Endothelial cell of umbilical vein (primary cell): ENCODE data around the gene PEMT. TPM values are rescaled to one million over a fixed set of nuclear protein-coding genes. Genes with fewer than 3 reads are reported as not detected.

Source experiments
- BruUV-seq: library from RNA; stranded (reverse); fragments of 400-500 nt; replicated peaks from 2 replicates; lab custom pipeline; 2021; lab: Mats Ljungman, UMichigan
- CTCF ChIA-PET: fragments of 300-600, 350-600 bp; sonication (Branson Sonifier 250); formaldehyde crosslinking; loops from one replicate; lab custom pipeline; 2021; ENCODE audit warnings: antibody characterized with exemption, inconsistent platforms; lab: Charles Lee
- POLR2A ChIA-PET: fragments of 300-600, 350-600 bp; sonication (Branson Sonifier 250); formaldehyde crosslinking; loops from one replicate; lab custom pipeline; 2021; ENCODE audit warnings: antibody characterized with exemption, inconsistent platforms; lab: Charles Lee
- DNase-seq: peaks from one replicate; pipeline ENCODE4 v3.0.0-alpha.2; 2011; ENCODE audit warnings: low read depth, low spot score
- FAIRE-seq: peaks from 2 replicates; lab custom pipeline; 2011; peaks lifted over from hg19 to GRCh38; lab: Jason Lieb, UNC
- H2AFZ ChIP-seq: 2 replicates; pipeline ENCODE4 v1.6.0; 2012; ENCODE audit warnings: low read depth, low read length, control low read depth, inconsistent platforms
- H3K27ac ChIP-seq: 2 replicates; pipeline ENCODE4 v1.5.1; 2011; ENCODE audit warnings: low read depth, mild to moderate bottlenecking, control low read depth, low read length, moderate library complexity; ENCODE audit not compliant: insufficient read depth
- H3K27me3 ChIP-seq, 2 experiments: 2 replicates each; pipeline versions ENCODE4 v1.6.0 to v1.6.1; 2011; ENCODE audit warnings: low read length in 2 of 2, mixed read lengths in 1 of 2; ENCODE audit not compliant: control insufficient read depth in 2 of 2, insufficient read depth in 2 of 2
- H3K36me3 ChIP-seq, 2 experiments: 2 replicates in 1 of 2; 3 replicates in 1 of 2; pipeline ENCODE4 v1.5.1; 2011; ENCODE audit warnings: low read length in 2 of 2, mild to moderate bottlenecking in 1 of 2, moderate library complexity in 1 of 2; ENCODE audit not compliant: control insufficient read depth in 2 of 2, insufficient read depth in 2 of 2; ENCODE audit errors: extremely low read depth in 1 of 2
- H3K4me1 ChIP-seq: 3 replicates; pipeline ENCODE4 v1.5.1; 2011; ENCODE audit warnings: mild to moderate bottlenecking, low read length; ENCODE audit not compliant: control insufficient read depth, insufficient read depth; ENCODE audit errors: extremely low read depth
- H3K4me2 ChIP-seq: 2 replicates; pipeline ENCODE4 v1.6.1; 2011; ENCODE audit warnings: low read length, control low read depth, mixed read lengths; ENCODE audit not compliant: insufficient read depth
- H3K4me3 ChIP-seq, 3 experiments: fragments of 200-600 bp in 1 of 3; sonication (generic), shearing (Covaris generic) in 1 of 3; replicated peaks in 1 of 3; 2 replicates each; pipeline ENCODE4 v1.5.1; 2011 to 2016; ENCODE audit warnings: control low read depth in 3 of 3, low read length in 3 of 3, mild to moderate bottlenecking in 2 of 3, inconsistent platforms in 1 of 3, low read depth in 1 of 3, moderate library complexity in 1 of 3; ENCODE audit not compliant: insufficient read depth in 1 of 3
- H3K79me2 ChIP-seq: 2 replicates; pipeline ENCODE4 v1.6.0; 2012; ENCODE audit warnings: low read length, inconsistent platforms; ENCODE audit not compliant: control insufficient read depth, insufficient read depth
- H3K9ac ChIP-seq: replicated peaks from 2 replicates; pipeline ENCODE3; 2011; ENCODE audit warnings: low read length, control low read depth; ENCODE audit not compliant: insufficient read depth; ENCODE audit errors: extremely low read depth
- H3K9me1 ChIP-seq: replicated peaks from 3 replicates; pipeline ENCODE4 v1.6.0; 2011; ENCODE audit warnings: mild to moderate bottlenecking, low read length; ENCODE audit not compliant: control insufficient read depth, insufficient read depth; ENCODE audit errors: extremely low read depth
- H3K9me3 ChIP-seq: replicated peaks from 2 replicates; pipeline ENCODE4 v1.5.1; 2012; ENCODE audit warnings: low read length, inconsistent platforms; ENCODE audit not compliant: control insufficient read depth, insufficient read depth
- H4K20me1 ChIP-seq: replicated peaks from 2 replicates; pipeline ENCODE3; 2011; ENCODE audit warnings: mild to moderate bottlenecking, low read length; ENCODE audit not compliant: control insufficient read depth, insufficient read depth; ENCODE audit errors: extremely low read depth
- EZH2 ChIP-seq: IDR thresholded peaks from 2 replicates; pipeline ENCODE4 v1.6.1; 2012; ENCODE audit warnings: borderline replicate concordance, low read depth, mild to moderate bottlenecking, moderate library complexity, low read length, inconsistent platforms; ENCODE audit not compliant: severe bottlenecking
- FOS ChIP-seq: IDR thresholded peaks from 2 replicates; pipeline ENCODE4 v1.6.1; 2011; ENCODE audit warnings: mild to moderate bottlenecking, low read length, moderate library complexity, borderline replicate concordance; ENCODE audit not compliant: insufficient read depth
- GATA2 ChIP-seq: IDR thresholded peaks from 2 replicates; pipeline ENCODE4 v1.7.0; 2011; ENCODE audit warnings: low read depth, mild to moderate bottlenecking, moderate library complexity, mixed read lengths, low read length; ENCODE audit not compliant: insufficient read length, insufficient read depth
- JUN ChIP-seq: IDR thresholded peaks from 2 replicates; pipeline ENCODE4 v1.6.1; 2011; ENCODE audit warnings: borderline replicate concordance, low read depth; ENCODE audit not compliant: insufficient read length, insufficient read depth
- MYC ChIP-seq: IDR thresholded peaks from one replicate; pipeline ENCODE4 v1.6.1; 2011; ENCODE audit warnings: mild to moderate bottlenecking, low read depth, low read length
- POLR2A ChIP-seq: IDR thresholded peaks from 2 replicates; pipeline ENCODE4 v1.6.1; 2012; ENCODE audit warnings: low read depth, mild to moderate bottlenecking, control low read depth, low read length
- POLR2AphosphoS5 ChIP-seq: IDR thresholded peaks from 2 replicates; pipeline ENCODE4 v1.6.1; 2012; ENCODE audit warnings: low read depth, mild to moderate bottlenecking, control low read depth, low read length, moderate library complexity; ENCODE audit not compliant: insufficient read depth
- dilution Hi-C: fragments of 300-500 bp; cut with MboI; formaldehyde crosslinking; loops from one replicate; pipeline ENCODE4 v1.15.0; 2019; ENCODE audit warnings: low sequenced_read_pairs; ENCODE audit not compliant: extremely low pct_ligation_motif_present
- intact Hi-C: fragments of 100-400 bp; cut with micrococcal nuclease; formaldehyde crosslinking; loops from one replicate; pipeline ENCODE4 v1.10.0; 2022
- polyA plus RNA-seq, 4 experiments: library from polyadenylated mRNA; depleted of rRNA in 3 of 4; stranded (reverse) in 3 of 4; unstranded in 1 of 4; fragments of >200 nt; gene quantifications; 2 replicates each; pipeline versions ENCODE4 v1.2.1 to v1.2.3, GENCODE V29; 2011 to 2012; ENCODE audit warnings: missing spikeins in 1 of 4
- total RNA-seq: library from RNA; stranded (reverse); gene quantifications from 2 replicates; pipeline ENCODE4 v1.2.3, GENCODE V29; 2021
- TF ChIP-seq, protein P1 (sequence below): IDR thresholded peaks from 2 replicates; pipeline ENCODE4 v1.6.1; 2011; ENCODE audit not compliant: insufficient read depth, insufficient read length
- TF ChIP-seq, protein P2 (sequence below), 2 donors: IDR thresholded peaks; 1 replicate in 1 of 2; 2 replicates in 1 of 2; pipeline ENCODE4 v1.5.1; 2011; ENCODE audit warnings: low read length in 2 of 2, mild to moderate bottlenecking in 2 of 2, moderate library complexity in 2 of 2, control low read depth in 1 of 2, inconsistent platforms in 1 of 2, low read depth in 1 of 2; ENCODE audit not compliant: insufficient read depth in 1 of 2; ENCODE audit errors: extremely low read depth in 1 of 2

The PEMT gene
- total and polyA plus RNA-seq, 2 donors (not counting 3 experiments of a cell fraction or from before 2014, with no cell fraction given), result 35.1 to 58.4 TPM

DNA sequence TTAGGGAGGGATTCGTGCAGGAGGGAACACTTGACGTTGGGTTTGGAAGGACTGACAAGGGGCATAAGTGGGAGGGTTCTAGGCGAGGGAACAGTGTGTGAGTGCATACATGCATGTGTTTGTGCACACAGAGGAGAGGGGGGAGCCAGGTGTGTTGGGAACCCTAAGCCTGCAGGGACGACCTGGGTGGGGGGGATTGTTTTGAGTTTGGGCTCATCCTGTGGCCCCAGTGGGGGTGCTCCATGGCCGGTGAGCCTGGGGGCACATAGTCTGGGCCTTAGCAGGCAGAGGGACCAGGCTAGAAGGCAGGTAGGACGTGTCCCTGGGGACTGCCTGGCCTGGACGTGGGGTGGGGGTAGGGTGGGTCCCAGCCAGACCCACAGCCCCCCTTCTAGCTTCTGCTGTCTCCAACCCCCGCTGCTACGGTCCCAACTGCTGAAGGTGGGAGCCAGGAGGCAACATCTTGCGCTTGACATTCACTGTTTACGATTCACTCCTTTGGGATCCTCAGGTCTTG lies 83.4 kb downstream of the PEMT start:
- no peak for TF ChIP-seq GATA2
- TF ChIP-seq, protein P1, sequence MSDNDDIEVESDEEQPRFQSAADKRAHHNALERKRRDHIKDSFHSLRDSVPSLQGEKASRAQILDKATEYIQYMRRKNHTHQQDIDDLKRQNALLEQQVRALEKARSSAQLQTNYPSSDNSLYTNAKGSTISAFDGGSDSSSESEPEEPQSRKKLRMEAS, result no peak
- TF ChIP-seq POLR2A, result no peak
- TF ChIP-seq, protein P2, sequence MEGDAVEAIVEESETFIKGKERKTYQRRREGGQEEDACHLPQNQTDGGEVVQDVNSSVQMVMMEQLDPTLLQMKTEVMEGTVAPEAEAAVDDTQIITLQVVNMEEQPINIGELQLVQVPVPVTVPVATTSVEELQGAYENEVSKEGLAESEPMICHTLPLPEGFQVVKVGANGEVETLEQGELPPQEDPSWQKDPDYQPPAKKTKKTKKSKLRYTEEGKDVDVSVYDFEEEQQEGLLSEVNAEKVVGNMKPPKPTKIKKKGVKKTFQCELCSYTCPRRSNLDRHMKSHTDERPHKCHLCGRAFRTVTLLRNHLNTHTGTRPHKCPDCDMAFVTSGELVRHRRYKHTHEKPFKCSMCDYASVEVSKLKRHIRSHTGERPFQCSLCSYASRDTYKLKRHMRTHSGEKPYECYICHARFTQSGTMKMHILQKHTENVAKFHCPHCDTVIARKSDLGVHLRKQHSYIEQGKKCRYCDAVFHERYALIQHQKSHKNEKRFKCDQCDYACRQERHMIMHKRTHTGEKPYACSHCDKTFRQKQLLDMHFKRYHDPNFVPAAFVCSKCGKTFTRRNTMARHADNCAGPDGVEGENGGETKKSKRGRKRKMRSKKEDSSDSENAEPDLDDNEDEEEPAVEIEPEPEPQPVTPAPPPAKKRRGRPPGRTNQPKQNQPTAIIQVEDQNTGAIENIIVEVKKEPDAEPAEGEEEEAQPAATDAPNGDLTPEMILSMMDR (IDR thresholded peaks at IDR 0.05; ENCODE audit: extremely low read depth in 1 of 2, insufficient read depth in 1 of 2, low read depth in 1 of 2, low read length in 2 of 2), result no peak
- TF ChIP-seq FOS, result no peak
- no peak for TF ChIP-seq EZH2
- TF ChIP-seq JUN, result no peak
- TF ChIP-seq POLR2AphosphoS5, result no peak
- no peak for TF ChIP-seq MYC
- Histone ChIP-seq H2AFZ (no peak overlapping the region), H3K79me2 (no peaks in the 10 kb centered on the region), H3K9ac (no peak overlapping the region), H3K4me2 (no peak overlapping the region), H3K36me3 (no peaks in the 10 kb centered on the region), H3K4me3 (no peak overlapping the region), H3K4me1 (no peaks in the 10 kb centered on the region), H3K9me3 (no peaks in the 10 kb centered on the region), H3K27me3 (no peaks in the 10 kb centered on the region), H3K9me1 (no peaks in the 10 kb centered on the region), H4K20me1 (no peaks in the 10 kb centered on the region), H3K27ac (no peak overlapping the region)
- POLR2A ChIA-PET, result no interaction called here
- intact Hi-C loops (no loop called here), dilution Hi-C loops (no loop called here)
- no TSS peak for BruUV-seq
- CTCF ChIA-PET, result interaction anchor here (4.0 kb wide), 1 partner anchor 12 kb away, joined by 33 read pairs; the partner anchor contains the start of gene RASD1
- DNase-seq (no peak), FAIRE-seq (no peak)
